AG04449 (cell line): ENCODE data around the gene AMHR2.
A peak's percentile ranks its signal among the peaks of the same experiment; 100 is the strongest.
"Not testable (repeated sequence)": the region's sequence is repeated elsewhere in the genome, so short reads cannot be mapped to it uniquely, and the experiment has no call there.

Experiments
- CTCF ChIA-PET: fragments of 350-600 bp; formaldehyde crosslinking; extraction: SDS; loops from one replicate; lab custom pipeline; 2021; ENCODE audit warnings: antibody characterized with exemption; lab: Yijun Ruan, JAX
- POLR2A ChIA-PET: fragments of 400-600, 350-600 bp; formaldehyde crosslinking; extraction: SDS; loops from one replicate; lab custom pipeline; 2020; ENCODE audit warnings: antibody characterized with exemption, inconsistent platforms; lab: Yijun Ruan, JAX
- DNase-seq: peaks from one replicate; pipeline ENCODE4 v3.0.0-alpha.2; 2010; ENCODE audit warnings: low read depth, low spot score
- H3K4me3 ChIP-seq: 2 replicates; pipeline ENCODE4 v1.5.1; 2011; ENCODE audit warnings: low read depth, mild to moderate bottlenecking, control low read depth, low read length
- TF ChIP-seq, protein P1 (sequence below): IDR thresholded peaks from one replicate; pipeline ENCODE4 v1.5.1; 2011; ENCODE audit warnings: mild to moderate bottlenecking, moderate library complexity, low read length, control low read depth, inconsistent platforms; ENCODE audit not compliant: insufficient read depth; ENCODE audit errors: missing control alignments

The AMHR2 gene

DNA sequence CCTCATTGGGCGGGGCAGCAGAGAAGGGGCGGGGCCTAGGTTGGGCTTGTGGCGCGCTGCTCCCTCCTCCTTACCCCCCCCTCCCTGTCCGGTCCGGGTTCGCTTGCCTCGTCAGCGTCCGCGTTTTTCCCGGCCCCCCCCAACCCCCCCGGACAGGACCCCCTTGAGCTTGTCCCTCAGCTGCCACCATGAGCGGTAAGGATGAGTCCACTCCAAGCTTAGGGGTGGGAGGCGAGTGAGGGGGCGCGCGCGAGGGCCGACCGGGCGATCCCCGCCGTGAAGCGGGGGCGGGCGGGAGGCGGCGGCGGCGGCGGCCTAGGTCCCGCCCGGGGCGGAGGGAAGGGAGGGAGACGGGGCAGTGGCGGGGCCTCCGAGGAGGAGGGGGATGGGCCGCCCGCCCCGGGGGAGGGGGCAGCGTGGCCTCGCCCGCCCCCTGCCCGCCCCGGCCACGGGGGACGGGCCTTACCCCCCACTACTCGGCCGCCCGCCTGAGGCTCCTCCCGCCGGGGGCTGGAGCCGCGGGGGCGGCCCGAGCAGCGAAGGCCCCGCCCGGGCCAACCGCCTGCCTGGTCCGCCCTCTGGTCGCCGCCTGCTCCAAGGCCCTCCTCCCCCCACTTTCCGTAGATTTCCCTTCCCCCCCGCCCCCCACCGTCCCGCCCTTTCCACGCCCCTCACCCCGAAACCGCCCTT is 43.4 kb upstream of the AMHR2 start, which contains the start of gene SP1:
TSS of gene SP1 (plus strand) at position 73 of the 690 bp plus-strand sequence. CDS start at position 189, 116 bp downstream.
- TF ChIP-seq, protein P1, sequence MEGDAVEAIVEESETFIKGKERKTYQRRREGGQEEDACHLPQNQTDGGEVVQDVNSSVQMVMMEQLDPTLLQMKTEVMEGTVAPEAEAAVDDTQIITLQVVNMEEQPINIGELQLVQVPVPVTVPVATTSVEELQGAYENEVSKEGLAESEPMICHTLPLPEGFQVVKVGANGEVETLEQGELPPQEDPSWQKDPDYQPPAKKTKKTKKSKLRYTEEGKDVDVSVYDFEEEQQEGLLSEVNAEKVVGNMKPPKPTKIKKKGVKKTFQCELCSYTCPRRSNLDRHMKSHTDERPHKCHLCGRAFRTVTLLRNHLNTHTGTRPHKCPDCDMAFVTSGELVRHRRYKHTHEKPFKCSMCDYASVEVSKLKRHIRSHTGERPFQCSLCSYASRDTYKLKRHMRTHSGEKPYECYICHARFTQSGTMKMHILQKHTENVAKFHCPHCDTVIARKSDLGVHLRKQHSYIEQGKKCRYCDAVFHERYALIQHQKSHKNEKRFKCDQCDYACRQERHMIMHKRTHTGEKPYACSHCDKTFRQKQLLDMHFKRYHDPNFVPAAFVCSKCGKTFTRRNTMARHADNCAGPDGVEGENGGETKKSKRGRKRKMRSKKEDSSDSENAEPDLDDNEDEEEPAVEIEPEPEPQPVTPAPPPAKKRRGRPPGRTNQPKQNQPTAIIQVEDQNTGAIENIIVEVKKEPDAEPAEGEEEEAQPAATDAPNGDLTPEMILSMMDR, result no peak
- ChIA-PET POLR2A (interaction anchor here (1.0 to 1.9 kb wide), 5 partner anchors 14 to 121 kb away, joined by 3 to 5 read pairs (median 4); partner anchors contain the start of genes PRR13 and TARBP2), CTCF (interaction anchor here (1.0 to 4.7 kb wide), 9 partner anchors 16 to 59 kb away, joined by 3 to 27 read pairs (median 6); partner anchors contain the start of genes AAAS and AMHR2)
- H3K4me3 ChIP-seq, result peak within 1 kb of the TSS; percentile 63
- DNase-seq, result peak; percentile 47

DNA sequence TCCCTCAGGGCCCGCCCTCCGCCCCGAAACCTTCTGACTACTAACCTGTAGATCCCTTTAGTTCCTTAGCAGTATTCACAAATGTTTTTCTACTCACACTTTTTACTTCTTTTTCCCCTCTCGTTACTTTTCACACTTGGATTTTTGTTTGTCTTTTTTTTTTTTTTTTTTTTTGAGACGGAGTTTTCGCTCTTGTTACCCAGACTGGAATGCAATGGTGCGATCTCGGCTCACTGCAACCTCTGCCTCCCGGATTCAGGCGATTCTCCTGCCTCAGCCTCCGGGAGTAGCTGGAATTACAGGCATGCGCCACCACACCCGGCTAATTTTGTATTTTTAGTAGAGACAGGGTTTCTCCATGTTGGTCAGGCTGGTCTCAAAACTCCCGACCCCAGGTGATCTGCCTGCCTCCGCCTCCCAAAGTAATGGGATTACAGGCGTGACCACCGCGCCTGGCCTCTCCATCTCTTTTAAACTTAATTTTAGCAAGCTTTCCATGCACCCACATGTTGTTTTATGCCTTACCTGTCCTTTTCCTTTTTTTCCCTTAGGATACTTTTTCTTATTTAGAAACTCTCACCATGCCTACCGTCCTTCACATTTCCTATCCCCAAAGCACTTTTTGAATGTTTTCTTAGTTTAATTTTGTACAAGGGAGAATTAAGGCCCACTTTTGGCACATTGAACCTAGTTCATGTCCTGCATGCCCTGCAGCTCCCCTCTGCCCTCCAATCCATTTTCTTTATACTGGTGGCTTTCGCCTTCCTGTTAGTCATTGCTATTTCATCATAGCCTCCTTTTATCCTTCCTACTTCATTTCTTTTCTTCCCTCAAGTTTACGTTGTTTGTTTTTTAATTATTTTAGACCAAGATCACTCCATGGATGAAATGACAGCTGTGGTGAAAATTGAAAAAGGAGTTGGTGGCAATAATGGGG is 42.6 kb upstream of the AMHR2 start:
- POLR2A ChIA-PET, result interaction anchor here (1.8 kb wide), 1 partner anchor 60 kb away, joined by 4 read pairs; the partner anchor contains the start of gene PRR13
- H3K4me3 ChIP-seq, result peak overlapping the region; percentile 58
- TF ChIP-seq, protein P1, result no peak
- CTCF ChIA-PET, result interaction anchor here (1.0 to 4.7 kb wide), 13 partner anchors 9 to 128 kb away, joined by 3 to 27 read pairs (median 6); partner anchors contain the start of genes AAAS and AMHR2
- no peak for DNase-seq

DNA sequence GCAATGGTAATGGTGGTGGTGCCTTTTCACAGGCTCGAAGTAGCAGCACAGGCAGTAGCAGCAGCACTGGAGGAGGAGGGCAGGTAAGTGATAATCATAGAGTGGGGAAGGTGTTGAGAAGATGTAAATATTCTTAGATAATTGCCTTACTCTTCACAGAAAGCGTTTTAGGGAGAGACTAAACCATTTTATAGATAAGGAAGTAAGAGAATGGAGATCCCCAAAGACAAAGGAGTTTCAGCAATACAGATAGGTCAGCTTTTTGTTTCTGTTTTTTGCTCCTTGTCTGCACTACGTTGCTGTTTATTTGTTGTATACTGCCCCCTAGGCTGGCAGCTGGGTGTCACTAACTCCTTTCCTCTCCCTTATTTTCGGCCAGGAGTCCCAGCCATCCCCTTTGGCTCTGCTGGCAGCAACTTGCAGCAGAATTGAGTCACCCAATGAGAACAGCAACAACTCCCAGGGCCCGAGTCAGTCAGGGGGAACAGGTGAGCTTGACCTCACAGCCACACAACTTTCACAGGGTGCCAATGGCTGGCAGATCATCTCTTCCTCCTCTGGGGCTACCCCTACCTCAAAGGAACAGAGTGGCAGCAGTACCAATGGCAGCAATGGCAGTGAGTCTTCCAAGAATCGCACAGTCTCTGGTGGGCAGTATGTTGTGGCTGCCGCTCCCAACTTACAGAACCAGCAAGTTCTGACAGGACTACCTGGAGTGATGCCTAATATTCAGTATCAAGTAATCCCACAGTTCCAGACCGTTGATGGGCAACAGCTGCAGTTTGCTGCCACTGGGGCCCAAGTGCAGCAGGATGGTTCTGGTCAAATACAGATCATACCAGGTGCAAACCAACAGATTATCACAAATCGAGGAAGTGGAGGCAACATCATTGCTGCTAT is 41.7 kb upstream of the AMHR2 start:
- CTCF ChIA-PET, result interaction anchor here (0.8 to 4.7 kb wide), 14 partner anchors 8 to 127 kb away, joined by 3 to 27 read pairs (median 5); partner anchors contain the start of genes AAAS and AMHR2
- DNase-seq, result no peak
- TF ChIP-seq, protein P1, result peak; percentile 4
- POLR2A ChIA-PET, result no interaction called here
- peak overlapping the region; percentile 58 for H3K4me3 ChIP-seq

DNA sequence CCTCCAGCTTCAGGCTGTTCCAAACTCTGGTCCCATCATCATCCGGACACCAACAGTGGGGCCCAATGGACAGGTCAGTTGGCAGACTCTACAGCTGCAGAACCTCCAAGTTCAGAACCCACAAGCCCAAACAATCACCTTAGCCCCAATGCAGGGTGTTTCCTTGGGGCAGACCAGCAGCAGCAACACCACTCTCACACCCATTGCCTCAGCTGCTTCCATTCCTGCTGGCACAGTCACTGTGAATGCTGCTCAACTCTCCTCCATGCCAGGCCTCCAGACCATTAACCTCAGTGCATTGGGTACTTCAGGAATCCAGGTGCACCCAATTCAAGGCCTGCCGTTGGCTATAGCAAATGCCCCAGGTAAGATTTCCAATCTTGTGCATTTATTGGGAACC is 40.4 kb upstream of the AMHR2 start:
- peak overlapping the region; percentile 26 for H3K4me3 ChIP-seq
- DNase-seq, result no peak
- TF ChIP-seq, protein P1, result no peak
- ChIA-PET CTCF (interaction anchor here (0.9 to 4.7 kb wide), 6 partner anchors 14 to 61 kb away, joined by 3 to 27 read pairs (median 5); partner anchors contain the start of gene AMHR2), POLR2A (no interaction called here)

DNA sequence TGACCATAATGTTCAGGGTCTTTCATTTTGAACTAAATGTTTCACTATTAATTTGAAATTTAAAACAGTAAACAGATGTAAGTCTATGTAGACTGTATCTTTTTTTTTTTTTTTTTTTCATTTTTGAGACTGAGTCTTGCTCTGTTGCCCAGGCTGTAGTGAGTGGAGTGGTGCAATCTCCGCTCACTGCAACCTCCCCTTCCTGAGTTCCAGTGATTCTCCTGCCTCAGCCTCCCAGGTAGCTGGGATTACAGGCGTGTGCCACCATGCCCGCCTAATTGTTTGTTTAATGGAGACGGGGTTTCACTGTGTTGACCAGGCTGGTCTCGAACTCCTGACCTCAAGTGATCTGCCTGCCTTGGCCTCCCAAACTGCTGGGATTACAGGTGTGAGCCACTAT is 37.3 kb upstream of the AMHR2 start:
- H3K4me3 ChIP-seq, POLR2A ChIA-PET, DNase-seq: not testable (repeated sequence)
- CTCF ChIA-PET, result interaction anchor here (1.1 to 2.2 kb wide), 5 partner anchors 33 to 197 kb away, joined by 3 to 9 read pairs (median 6); no protein-coding TSS in a partner anchor
